HEK293T (cell line): Measurements from ENCODE around the gene GRIA4.

Experiments
- CTCF ChIA-PET: fragments of 350-600 bp; formaldehyde crosslinking; extraction: SDS; loops from one replicate; lab custom pipeline; 2021; ENCODE audit warnings: antibody characterized with exemption, inconsistent platforms; lab: Yijun Ruan, JAX
- POLR2A ChIA-PET: fragments of 350-600 bp; formaldehyde crosslinking; extraction: SDS; loops from one replicate; lab custom pipeline; 2020; ENCODE audit warnings: antibody characterized with exemption, inconsistent platforms; lab: Yijun Ruan, JAX
- DNase-seq: peaks from one replicate; pipeline ENCODE4 v3.0.0; 2012; ENCODE audit warnings: mixed read lengths; ENCODE audit errors: extremely low spot score
- ARNT ChIP-seq: fragments of 450-650 bp; IDR thresholded peaks from 2 replicates; pipeline ENCODE4 v1.6.1; 2017; ENCODE audit warnings: mild to moderate bottlenecking
- BHLHE40 ChIP-seq: fragments of 450-650 bp; IDR thresholded peaks from 2 replicates; pipeline ENCODE4 v1.6.1; 2016; ENCODE audit warnings: mild to moderate bottlenecking, moderate library complexity, borderline replicate concordance
- CTBP1 ChIP-seq: fragments of 450-650 bp; IDR thresholded peaks from 2 replicates; pipeline ENCODE4 v1.6.1; 2016; ENCODE audit warnings: borderline replicate concordance
- ELF4 ChIP-seq: fragments of 450-650 bp; IDR thresholded peaks from 2 replicates; pipeline ENCODE4 v1.6.1; 2017; ENCODE audit warnings: antibody characterized with exemption
- FOXA1 ChIP-seq: fragments of 450-650 bp; IDR thresholded peaks from 2 replicates; pipeline ENCODE4 v1.6.1; 2016; ENCODE audit warnings: mild to moderate bottlenecking
- FOXK2 ChIP-seq: fragments of 450-650 bp; IDR thresholded peaks from 2 replicates; pipeline ENCODE4 v1.6.1; 2016; ENCODE audit warnings: mild to moderate bottlenecking
- FOXM1 ChIP-seq: fragments of 450-650 bp; IDR thresholded peaks from 2 replicates; pipeline ENCODE4 v1.6.1; 2017; ENCODE audit warnings: mild to moderate bottlenecking, borderline replicate concordance
- HDGF ChIP-seq: fragments of 450-650 bp; IDR thresholded peaks from 2 replicates; pipeline ENCODE4 v1.6.1; 2017; ENCODE audit warnings: antibody characterized with exemption, borderline replicate concordance
- LEF1 ChIP-seq: fragments of 450-650 bp; IDR thresholded peaks from 2 replicates; pipeline ENCODE4 v1.6.1; 2017; ENCODE audit warnings: mild to moderate bottlenecking, borderline replicate concordance
- NFRKB ChIP-seq: fragments of 450-650 bp; IDR thresholded peaks from 2 replicates; pipeline ENCODE4 v1.6.1; 2016; ENCODE audit warnings: mild to moderate bottlenecking, moderate library complexity
- PKNOX1 ChIP-seq: fragments of 450-650 bp; IDR thresholded peaks from 2 replicates; pipeline ENCODE4 v1.6.1; 2016
- SP1 ChIP-seq: fragments of 450-650 bp; IDR thresholded peaks from 2 replicates; pipeline ENCODE4 v1.6.1; 2017
- SUZ12 ChIP-seq: fragments of 450-650 bp; IDR thresholded peaks from 2 replicates; pipeline ENCODE4 v1.6.1; 2016; ENCODE audit warnings: mild to moderate bottlenecking
- TARDBP ChIP-seq: fragments of 450-650 bp; IDR thresholded peaks from 2 replicates; pipeline ENCODE4 v1.6.1; 2016
- ZNF384 ChIP-seq: fragments of 450-650 bp; IDR thresholded peaks from 2 replicates; pipeline ENCODE4 v1.6.1; 2016

GRIA4 gene

GRCh38 chr11:105960252-105961245 lies 350.7 kb downstream of the GRIA4 start:
- TF ChIP-seq BHLHE40 (no peak), TARDBP (no peak), SP1 (no peak), SUZ12 (no peak), LEF1 (no peak), CTBP1 (no peak), ZNF384 (no peak), ARNT (no peak), ELF4 (no peak), PKNOX1 (no peak)
- no peak for DNase-seq
- CTCF ChIA-PET: no interaction called here
- POLR2A ChIA-PET: no interaction called here

GRCh38 chr11:105968021-105968697 lies 358.3 kb downstream of the GRIA4 start:
- ChIA-PET POLR2A (no interaction called here), CTCF (no interaction called here)
- TF ChIP-seq FOXM1 (no peak), ELF4 (no peak), SP1 (no peak), FOXK2 (no peak), PKNOX1 (no peak), NFRKB (no peak), ZNF384 (no peak), SUZ12 (no peak), FOXA1 (no peak), HDGF (no peak), ARNT (no peak), CTBP1 (no peak), LEF1 (no peak)
- DNase-seq: no peak

GRCh38 chr11:105969756-105970155 lies 359.9 kb downstream of the GRIA4 start:
- TF ChIP-seq CTBP1 (no peak), ARNT (no peak), TARDBP (no peak), SUZ12 (no peak), NFRKB (no peak), PKNOX1 (no peak)
- ChIA-PET CTCF (no interaction called here), POLR2A (no interaction called here)
- no peak for DNase-seq

- DNase-seq: no peak
- POLR2A ChIA-PET: no interaction called here
- TF ChIP-seq TARDBP: no peak
- no peak for TF ChIP-seq HDGF
- CTCF ChIA-PET: no interaction called here
Observed at GRCh38 chr11:105975128-105975527, 365.3 kb downstream of the GRIA4 start.

- CTCF ChIA-PET: no interaction called here
- DNase-seq: no peak
- POLR2A ChIA-PET: interaction anchor here (0.5 kb wide), 1 partner anchor 10 kb away, joined by 3 read pairs; no protein-coding TSS in a partner anchor
- no peak for TF ChIP-seq ZNF384
- TF ChIP-seq ARNT: no peak
- TF ChIP-seq FOXK2: no peak
- TF ChIP-seq FOXA1: no peak
- no peak for TF ChIP-seq PKNOX1
- TF ChIP-seq CTBP1: no peak
- TF ChIP-seq LEF1: no peak
- no peak for TF ChIP-seq SUZ12
- no peak for TF ChIP-seq NFRKB
- no peak for TF ChIP-seq FOXM1
- TF ChIP-seq SP1: no peak
- TF ChIP-seq BHLHE40: no peak
Observed at GRCh38 chr11:105979997-105980703, 370.3 kb downstream of the GRIA4 start.
